AG09319 (cell line): ENCODE results near the gene IMPG1.

ENCODE experiments used
- DNase-seq: peaks from one replicate; pipeline ENCODE4 v3.0.0-alpha.2; 2010; ENCODE audit warnings: low read depth; ENCODE audit errors: extremely low read depth
- CTCF ChIP-seq: IDR thresholded peaks from 2 replicates; pipeline ENCODE4 v1.5.1; 2011; ENCODE audit warnings: low read depth, mild to moderate bottlenecking, inconsistent platforms, low read length, moderate library complexity

IMPG1 gene

GRCh38 chr6:76072562-76072961 lies at the start of gene IMPG1:
Gene IMPG1, minus strand, starts transcription at chr6:76072662. Its CDS starts 174 bp downstream, at chr6:76072488.
- no peak for TF ChIP-seq CTCF
- no peak for DNase-seq

GRCh38 chr6:76120302-76120701 lies 47.8 kb upstream of the IMPG1 start:
- no peak for DNase-seq
- TF ChIP-seq CTCF = no peak

- TF ChIP-seq CTCF = no peak
- DNase-seq = no peak
These were observed 819 bp upstream of the IMPG1 start for GRCh38 chr6:76073281-76073680.

- no peak for DNase-seq
- no peak for TF ChIP-seq CTCF
These were observed 15.0 kb downstream of the IMPG1 start for GRCh38 chr6:76057469-76057868.

GRCh38 chr6:76052314-76052713 lies 20.1 kb downstream of the IMPG1 start:
- no peak for DNase-seq
- no peak for TF ChIP-seq CTCF

GRCh38 chr6:76043690-76044089 lies 28.8 kb downstream of the IMPG1 start:
- no peak for DNase-seq
- no peak for TF ChIP-seq CTCF

GRCh38 chr6:76035713-76036112 lies 36.7 kb downstream of the IMPG1 start:
- no peak for DNase-seq
- no peak for TF ChIP-seq CTCF

- TF ChIP-seq CTCF = no peak
- no peak for DNase-seq
These were observed 46.4 kb downstream of the IMPG1 start for GRCh38 chr6:76026101-76026500.
